GM23248 (cell line): Measurements from ENCODE around the gene AMOT.

ENCODE experiments used
- EZH2 ChIP-seq: fragments of 200-600 bp; sonication (generic); IDR thresholded peaks from 2 replicates; pipeline ENCODE4 v1.6.1; 2018; ENCODE audit warnings: antibody characterized with exemption, mild to moderate bottlenecking; ENCODE audit not compliant: insufficient read depth, poor library complexity, severe bottlenecking
- EZH2phosphoT487 ChIP-seq: fragments of 200-600 bp; sonication (generic); IDR thresholded peaks from 2 replicates; pipeline ENCODE4 v1.6.1; 2018; ENCODE audit warnings: antibody characterized with exemption, moderate library complexity, mild to moderate bottlenecking, low read depth; ENCODE audit not compliant: insufficient read depth

GRCh38 chrX:112753116-112753515 lies 87.5 kb downstream of the AMOT start:
- TF ChIP-seq EZH2phosphoT487 (no peak), EZH2 (no peak)
